Measurements from ENCODE around the gene CENPX. TPM values are rescaled to one million over a fixed set of nuclear protein-coding genes. Genes with fewer than 3 reads are reported as not detected.

CENPX gene
- total RNA-seq, 1 experiment from 2014 or later = 344 TPM

GRCh38 chr17:82025401-82026107 is 2.9 kb upstream of the CENPX start:
- Histone ChIP-seq H3K4me3 (ENCODE audit: low read length) (no peak overlapping the region), H3K9me2 (replicated peaks; ENCODE audit: low read length) (no peaks in the 10 kb centered on the region), H3K36me3 (ENCODE audit: low read depth, low read length) (no peaks in the 10 kb centered on the region), H2AFZ (ENCODE audit: low read length) (no peak overlapping the region), H3F3A (ENCODE audit: low read length, unreplicated experiment) (no peaks in the 10 kb centered on the region), H4K20me1 (ENCODE audit: low read length) (peaks cover 5% of the 10 kb centered on the region; the same call in 1 of the 2 replicates), H3K4me1 (ENCODE audit: insufficient read depth, low read length) (peaks cover 23% of the 10 kb centered on the region; the same call in 1 of the 2 replicates), H3K4me2 (ENCODE audit: low read length) (no peak overlapping the region), H3K79me2 (ENCODE audit: low read length) (peaks cover 36% of the 10 kb centered on the region), H3K9me3 (ENCODE audit: low read length) (no peaks in the 10 kb centered on the region), H3K9ac (ENCODE audit: low read length) (no peak overlapping the region), H3K27me3 (ENCODE audit: low read length) (no peaks in the 10 kb centered on the region), H3K27ac (ENCODE audit: low read length) (no peak overlapping the region)
- CTCF ChIA-PET = no interaction called here
- TF ChIP-seq EZH2phosphoT487 (IDR thresholded peaks at IDR 0.05; ENCODE audit: borderline replicate concordance, low read length) (no peak), CTCF (conservative IDR thresholded peaks at IDR 0.05; ENCODE audit: low read depth, low read length) (no peak), EZH2 (IDR thresholded peaks at IDR 0.05; ENCODE audit: low read length, unreplicated experiment) (no peak)
- POLR2A ChIA-PET (ENCODE audit: unreplicated experiment) = no interaction called here
- ATAC-seq (no peak), DNase-seq (no peak)
- intact Hi-C loops (cut with micrococcal nuclease) = no loop called here
- no TSS peak for BruUV-seq (replicated peaks)

GRCh38 chr17:82024859-82025258 is 2.2 kb upstream of the CENPX start:
- intact Hi-C loops (cut with micrococcal nuclease) = no loop called here
- POLR2A ChIA-PET (ENCODE audit: unreplicated experiment) = interaction anchor here (0.5 kb wide), 1 partner anchor 133 kb away, joined by 3 read pairs; no protein-coding TSS in a partner anchor
- Histone ChIP-seq H3K4me3 (ENCODE audit: low read length) (no peak overlapping the region), H3K9ac (ENCODE audit: low read length) (no peak overlapping the region), H4K20me1 (ENCODE audit: low read length) (peaks cover 7% of the 10 kb centered on the region; the same call in 1 of the 2 replicates), H3K4me1 (ENCODE audit: insufficient read depth, low read length) (peaks cover 21% of the 10 kb centered on the region; the same call in 1 of the 2 replicates), H3K27ac (ENCODE audit: low read length) (no peak overlapping the region), H3K79me2 (ENCODE audit: low read length) (peaks cover 43% of the 10 kb centered on the region), H2AFZ (ENCODE audit: low read length) (no peak overlapping the region), H3K4me2 (ENCODE audit: low read length) (peak overlapping the region; percentile 81; the same call in 1 of the 2 replicates), H3F3A (ENCODE audit: low read length, unreplicated experiment) (no peaks in the 10 kb centered on the region), H3K9me3 (ENCODE audit: low read length) (no peaks in the 10 kb centered on the region), H3K9me2 (replicated peaks; ENCODE audit: low read length) (no peaks in the 10 kb centered on the region), H3K27me3 (ENCODE audit: low read length) (no peaks in the 10 kb centered on the region), H3K36me3 (ENCODE audit: low read depth, low read length) (no peaks in the 10 kb centered on the region)
- no peak for DNase-seq
- TF ChIP-seq EZH2phosphoT487 (IDR thresholded peaks at IDR 0.05; ENCODE audit: borderline replicate concordance, low read length) (no peak), CTCF (conservative IDR thresholded peaks at IDR 0.05; ENCODE audit: low read depth, low read length) (no peak), EZH2 (IDR thresholded peaks at IDR 0.05; ENCODE audit: low read length, unreplicated experiment) (no peak)
- no peak for ATAC-seq
- no TSS peak for BruUV-seq (replicated peaks)
- CTCF ChIA-PET = no interaction called here
